ENCODE data around the gene SUPT4H1. TPM values are rescaled to one million over a fixed set of nuclear protein-coding genes. Genes with fewer than 3 reads are reported as not detected.

Gene SUPT4H1
- total RNA-seq, 4 donors from 2014 or later, result 34.5 to 38.0 (median 35.2) TPM

DNA sequence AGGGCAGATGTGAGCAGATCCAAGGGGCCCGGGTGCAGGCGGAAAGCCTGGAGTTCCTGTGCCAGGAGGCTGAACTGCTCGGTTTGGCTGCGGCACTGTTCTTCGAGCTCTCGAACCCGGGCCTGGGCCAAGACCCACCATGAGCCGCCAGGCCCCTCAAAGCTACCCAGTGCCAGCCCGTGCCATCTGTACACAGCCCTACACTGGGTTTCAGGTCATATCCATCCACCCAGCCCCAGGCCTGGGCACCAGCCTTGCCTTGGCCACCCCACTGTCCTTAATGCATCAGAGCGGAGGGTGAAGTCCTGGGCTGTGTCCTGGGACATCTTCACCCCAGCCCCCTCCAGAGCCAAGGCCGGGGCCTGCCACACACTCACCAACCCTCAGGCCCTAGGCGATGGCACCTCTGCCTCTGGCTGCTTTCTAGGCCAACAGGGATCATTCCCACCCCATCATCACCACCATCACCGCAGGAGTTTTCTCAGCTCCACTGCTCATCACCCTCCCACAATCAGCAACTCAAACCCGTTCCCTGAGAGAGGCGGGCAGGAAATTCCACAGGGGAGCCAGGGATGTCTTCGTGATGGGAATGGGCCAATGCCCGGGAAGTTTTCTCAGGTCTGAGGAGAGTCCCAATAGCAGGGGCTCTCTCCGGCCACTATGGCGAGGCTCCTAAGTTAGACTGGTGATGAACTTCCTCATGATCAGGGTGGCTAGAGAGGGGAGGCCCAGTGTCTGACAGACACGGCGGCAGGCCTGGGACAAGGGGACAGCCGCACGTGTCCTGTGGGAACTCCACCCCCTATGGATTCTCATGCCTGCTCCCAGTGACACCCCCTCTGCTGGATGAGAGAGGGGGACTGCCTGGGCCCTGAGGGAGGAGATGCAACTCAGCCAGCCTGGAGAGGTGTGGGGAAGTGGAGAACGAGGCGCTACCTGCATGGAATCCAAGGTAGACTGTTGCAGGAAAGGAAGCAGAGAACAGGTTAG lies 32.5 kb downstream of the SUPT4H1 start:
- no peak for DNase-seq (ENCODE audit: low spot score in 2 of 2)
- Histone ChIP-seq H3K36me3 (peaks cover 0 to 31% (median 0%) of the 10 kb centered on the region in 3 donors), H3K27ac (no peak overlapping the region), H3K4me3 (no peak overlapping the region), H3K27me3 (no peaks in the 10 kb centered on the region), H3K9me3 (no peaks in the 10 kb centered on the region), H3K4me1 (peaks cover 0 to 9% (median 0%) of the 10 kb centered on the region in 4 donors)
- TF ChIP-seq EP300 (IDR thresholded peaks at IDR 0.05), result no peak
- no peak for TF ChIP-seq POLR2A (IDR thresholded peaks at IDR 0.05)
- TF ChIP-seq, protein P1, sequence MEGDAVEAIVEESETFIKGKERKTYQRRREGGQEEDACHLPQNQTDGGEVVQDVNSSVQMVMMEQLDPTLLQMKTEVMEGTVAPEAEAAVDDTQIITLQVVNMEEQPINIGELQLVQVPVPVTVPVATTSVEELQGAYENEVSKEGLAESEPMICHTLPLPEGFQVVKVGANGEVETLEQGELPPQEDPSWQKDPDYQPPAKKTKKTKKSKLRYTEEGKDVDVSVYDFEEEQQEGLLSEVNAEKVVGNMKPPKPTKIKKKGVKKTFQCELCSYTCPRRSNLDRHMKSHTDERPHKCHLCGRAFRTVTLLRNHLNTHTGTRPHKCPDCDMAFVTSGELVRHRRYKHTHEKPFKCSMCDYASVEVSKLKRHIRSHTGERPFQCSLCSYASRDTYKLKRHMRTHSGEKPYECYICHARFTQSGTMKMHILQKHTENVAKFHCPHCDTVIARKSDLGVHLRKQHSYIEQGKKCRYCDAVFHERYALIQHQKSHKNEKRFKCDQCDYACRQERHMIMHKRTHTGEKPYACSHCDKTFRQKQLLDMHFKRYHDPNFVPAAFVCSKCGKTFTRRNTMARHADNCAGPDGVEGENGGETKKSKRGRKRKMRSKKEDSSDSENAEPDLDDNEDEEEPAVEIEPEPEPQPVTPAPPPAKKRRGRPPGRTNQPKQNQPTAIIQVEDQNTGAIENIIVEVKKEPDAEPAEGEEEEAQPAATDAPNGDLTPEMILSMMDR (IDR thresholded peaks at IDR 0.05), result no peak
- 82 to 84% methylated on average over 23 to 24 of the region's 25 CpGs for WGBS, 2 donors

DNA sequence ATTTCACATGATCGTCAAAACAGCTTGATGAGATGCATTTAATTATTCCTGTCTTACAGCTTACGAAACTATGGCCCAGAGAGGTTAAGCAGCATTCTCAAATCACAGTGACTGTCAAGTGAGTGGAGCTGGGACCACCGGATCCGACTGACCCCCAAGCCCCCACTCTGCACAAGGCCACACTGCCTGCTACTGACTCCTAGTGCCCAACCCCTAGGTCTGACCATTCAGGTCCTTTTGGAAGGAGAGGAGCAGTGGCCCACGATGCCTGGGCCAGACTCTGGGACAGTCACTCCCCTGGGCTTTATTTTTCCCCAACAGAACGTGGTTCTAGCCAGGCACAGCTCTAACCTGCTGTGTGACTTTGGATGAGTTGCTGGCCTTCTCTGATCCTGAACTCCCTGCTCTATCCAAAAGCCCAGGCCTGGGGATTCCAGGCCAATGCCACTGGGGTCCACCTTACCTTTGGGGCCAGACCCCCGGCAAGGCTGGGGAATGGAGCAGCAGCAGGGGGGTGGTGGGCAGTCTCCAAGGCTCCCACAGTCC lies 33.3 kb downstream of the SUPT4H1 start:
- DNase-seq (ENCODE audit: low spot score in 2 of 2), result no peak
- no peaks in the 10 kb centered on the region for H3K27me3 ChIP-seq
- H3K4me1 ChIP-seq, result peaks cover 0 to 3% (median 0%) of the 10 kb centered on the region in 4 donors
- no peak overlapping the region for H3K4me3 ChIP-seq
- peaks cover 0 to 31% (median 0%) of the 10 kb centered on the region in 3 donors for H3K36me3 ChIP-seq
- no peak overlapping the region for H3K27ac ChIP-seq
- H3K9me3 ChIP-seq, result no peaks in the 10 kb centered on the region
- 80 to 81% methylated on average over 7 of the region's 7 CpGs for WGBS, 2 donors
- TF ChIP-seq, protein P1 (IDR thresholded peaks at IDR 0.05), result no peak
- TF ChIP-seq POLR2A (IDR thresholded peaks at IDR 0.05) (no peak), EP300 (IDR thresholded peaks at IDR 0.05) (no peak)

DNA sequence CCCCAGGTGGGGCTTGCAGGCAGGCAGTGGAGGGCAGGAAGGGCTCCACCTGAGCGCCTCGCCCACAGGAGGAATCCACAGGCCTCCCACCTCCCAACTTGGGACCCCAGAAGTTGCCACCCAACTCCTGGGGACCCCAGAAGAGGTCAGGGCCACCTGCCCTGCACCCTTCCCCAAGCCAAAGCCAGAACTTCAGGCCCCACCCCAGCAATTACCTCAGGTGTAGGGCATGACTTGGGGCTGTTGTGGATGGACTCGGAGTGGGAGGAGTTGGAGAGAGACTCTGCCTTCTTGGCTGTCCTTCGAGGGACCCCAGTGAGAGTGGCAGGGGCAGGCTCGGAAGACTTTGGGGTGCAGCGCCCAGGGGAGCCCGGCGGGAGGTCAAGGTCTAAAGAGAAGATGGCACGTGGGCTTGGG lies 33.9 kb downstream of the SUPT4H1 start:
- Histone ChIP-seq H3K9me3 (no peaks in the 10 kb centered on the region), H3K4me1 (no peaks in the 10 kb centered on the region), H3K27me3 (no peaks in the 10 kb centered on the region), H3K4me3 (no peak overlapping the region), H3K36me3 (peaks cover 0 to 31% (median 0%) of the 10 kb centered on the region in 3 donors), H3K27ac (no peak overlapping the region)
- DNase-seq (ENCODE audit: low spot score in 2 of 2), result no peak
- 89 to 90% methylated on average over 7 to 9 of the region's 9 CpGs for WGBS, 2 donors
- TF ChIP-seq, protein P1 (IDR thresholded peaks at IDR 0.05), result no peak
- TF ChIP-seq POLR2A (IDR thresholded peaks at IDR 0.05), result no peak
- no peak for TF ChIP-seq EP300 (IDR thresholded peaks at IDR 0.05)

DNA sequence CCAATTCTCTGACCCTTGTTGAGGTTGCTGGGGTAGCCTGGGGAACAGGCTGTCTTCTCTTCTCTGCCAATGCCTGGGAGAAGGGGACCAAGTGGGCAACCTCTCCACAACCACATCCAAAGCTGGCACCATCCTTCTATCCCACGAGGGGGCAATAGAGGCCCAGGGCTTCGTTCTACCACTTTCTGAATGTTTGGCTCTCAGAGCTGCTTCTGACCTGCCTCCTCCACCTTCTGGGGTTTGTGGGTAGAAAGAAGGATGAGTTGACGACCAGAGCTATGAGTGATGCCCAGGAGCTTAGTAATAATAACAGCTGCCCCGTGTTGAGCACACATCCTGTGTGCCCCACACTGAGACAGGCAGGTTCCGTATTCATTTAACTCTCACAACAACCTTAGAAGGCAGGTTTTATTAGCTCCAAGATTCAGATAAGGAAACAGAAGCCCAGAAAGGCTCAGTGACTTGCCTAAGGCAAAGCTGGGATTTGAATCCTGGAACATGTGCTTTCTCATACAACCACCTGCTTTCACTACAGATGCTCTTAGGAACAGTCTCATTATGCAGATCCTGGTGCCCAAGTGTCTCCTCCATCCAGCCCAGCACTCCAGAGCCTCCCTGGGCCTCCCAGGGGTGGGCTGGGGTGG lies 34.5 kb downstream of the SUPT4H1 start:
- TF ChIP-seq POLR2A (IDR thresholded peaks at IDR 0.05), result no peak
- no peak for TF ChIP-seq EP300 (IDR thresholded peaks at IDR 0.05)
- TF ChIP-seq, protein P1 (IDR thresholded peaks at IDR 0.05), result peak in 4 of 5 experiments; percentile 11 to 68 (median 40)
- H3K27me3 ChIP-seq, result no peaks in the 10 kb centered on the region
- H3K27ac ChIP-seq, result no peak overlapping the region
- H3K4me1 ChIP-seq, result no peaks in the 10 kb centered on the region
- peaks cover 0 to 31% (median 0%) of the 10 kb centered on the region in 3 donors for H3K36me3 ChIP-seq
- H3K4me3 ChIP-seq, result no peak overlapping the region
- 33 to 35% methylated on average over 5 of the region's 5 CpGs for WGBS, 2 donors
- no peak for DNase-seq (ENCODE audit: low spot score in 2 of 2)
- no peaks in the 10 kb centered on the region for H3K9me3 ChIP-seq
